HepG2 (cell line): ENCODE measurements around the gene DLG5. TPM values are rescaled to one million over a fixed set of nuclear protein-coding genes. Genes with fewer than 3 reads are reported as not detected.

Source experiments
- ATAC-seq: fragments of 200-7000 bp; cut with Tn5 transposase; 3 replicates; pipeline ENCODE4 v1.9.1; 2020; ENCODE audit warnings: mild to moderate bottlenecking, moderate library complexity
- BruUV-seq: library from RNA; stranded (reverse); fragments of 400-500 nt; replicated peaks from 2 replicates; lab custom pipeline; 2021; lab: Mats Ljungman, UMichigan
- CTCF ChIA-PET: fragments of 300-600 bp; formaldehyde crosslinking; extraction: SDS; loops from one replicate; lab custom pipeline; 2021; ENCODE audit warnings: low total read pairs, inconsistent platforms, low intra/inter-chr PET ratio; lab: Yijun Ruan, JAX
- POLR2A ChIA-PET: fragments of 350-600 bp; sonication (Branson Sonifier 250); formaldehyde crosslinking; loops from one replicate; lab custom pipeline; 2020; ENCODE audit warnings: antibody characterized with exemption, inconsistent platforms; lab: Yijun Ruan, JAX
- DNase-seq: peaks from one replicate; pipeline ENCODE4 v3.0.0-alpha.2; 2015; ENCODE audit warnings: low spot score
- FAIRE-seq: peaks from 3 replicates; lab custom pipeline; 2011; peaks lifted over from hg19 to GRCh38; lab: Jason Lieb, UNC
- H2AFZ ChIP-seq: one replicate; pipeline ENCODE4 v1.6.1; 2011; ENCODE audit warnings: low read length, inconsistent platforms
- H3K27ac ChIP-seq: fragments of 300-600 bp; 3 replicates; pipeline ENCODE4 v1.8.0; 2011; ENCODE audit warnings: mixed run types, mild to moderate bottlenecking, mixed read lengths, low read length, inconsistent platforms; ENCODE audit not compliant: insufficient read depth; ENCODE audit errors: extremely low read length
- H3K27me3 ChIP-seq, 2 experiments: fragments of 200-600 bp in 1 of 2; 2 replicates in 1 of 2; 3 replicates in 1 of 2; pipeline versions ENCODE4 v1.6.0 to v1.8.0; 2011; ENCODE audit warnings: low read length in 2 of 2, mild to moderate bottlenecking in 2 of 2, moderate library complexity in 2 of 2, inconsistent platforms in 1 of 2; ENCODE audit not compliant: insufficient read depth in 2 of 2, control insufficient read depth in 1 of 2
- H3K36me3 ChIP-seq, 2 experiments: fragments of 200-600 bp in 1 of 2; replicated peaks in 1 of 2; 2 replicates in 1 of 2; 3 replicates in 1 of 2; pipeline versions ENCODE4 v1.5.1 to v1.8.0; 2011; ENCODE audit warnings: low read length in 2 of 2, inconsistent platforms in 1 of 2; ENCODE audit not compliant: insufficient read depth in 2 of 2, control insufficient read depth in 1 of 2
- H3K4me1 ChIP-seq: 2 replicates; pipeline ENCODE4 v1.5.1; 2012; ENCODE audit warnings: low read length, inconsistent platforms; ENCODE audit not compliant: insufficient read depth
- H3K4me2 ChIP-seq: 2 replicates; pipeline ENCODE4 v1.6.0; 2011; ENCODE audit warnings: low read depth, low read length, inconsistent platforms
- H3K4me3 ChIP-seq, 3 experiments: fragments of 200-600 bp in 1 of 3; sonication (generic), shearing (Covaris generic) in 1 of 3; replicated peaks in 1 of 3; 2 replicates each; pipeline ENCODE4 v1.5.1; 2011 to 2016; ENCODE audit warnings: low read length in 3 of 3, inconsistent platforms in 2 of 3, low read depth in 2 of 3, mild to moderate bottlenecking in 2 of 3, control low read depth in 1 of 3, mixed read lengths in 1 of 3; ENCODE audit not compliant: insufficient read depth in 1 of 3
- H3K79me2 ChIP-seq: one replicate; pipeline ENCODE4 v1.6.1; 2011; ENCODE audit warnings: low read length, inconsistent platforms; ENCODE audit not compliant: insufficient read depth
- H3K9ac ChIP-seq: 2 replicates; pipeline ENCODE4 v1.6.0; 2011; ENCODE audit warnings: mild to moderate bottlenecking, low read depth, low read length, inconsistent platforms; ENCODE audit not compliant: insufficient read depth
- H3K9me3 ChIP-seq: 2 replicates; pipeline ENCODE4 v1.5.1; 2012; ENCODE audit warnings: mild to moderate bottlenecking, low read length
- H4K20me1 ChIP-seq: 2 replicates; pipeline ENCODE4 v1.6.0; 2011; ENCODE audit warnings: inconsistent platforms, mild to moderate bottlenecking, low read length, moderate library complexity; ENCODE audit not compliant: insufficient read depth
- CREM ChIP-seq, 2 experiments: sonication (generic) in 1 of 2; formaldehyde crosslinking in 1 of 2; IDR thresholded peaks; 2 replicates each; pipeline versions ENCODE4 v1.4.0 to v1.6.1; 2016 to 2020; ENCODE audit warnings: antibody characterized with exemption in 1 of 2, mild to moderate bottlenecking in 1 of 2, missing genetic modification reagents in 1 of 2
- ELF4 ChIP-seq: sonication (generic); formaldehyde crosslinking; IDR thresholded peaks from 2 replicates; pipeline ENCODE4 v1.5.0; 2020; ENCODE audit warnings: missing genetic modification reagents, mild to moderate bottlenecking, moderate library complexity, borderline replicate concordance
- GLI4 ChIP-seq: sonication (generic); formaldehyde crosslinking; IDR thresholded peaks from 2 replicates; pipeline ENCODE4 v1.5.1; 2020; ENCODE audit warnings: missing genetic modification reagents, mild to moderate bottlenecking, moderate library complexity, borderline replicate concordance
- GPN1 ChIP-seq: sonication (generic); formaldehyde crosslinking; IDR thresholded peaks from 2 replicates; pipeline ENCODE4 v1.5.1; 2020; ENCODE audit warnings: missing genetic modification reagents, borderline replicate concordance
- HNF4G ChIP-seq, 2 experiments: sonication (generic) in 1 of 2; formaldehyde crosslinking in 1 of 2; IDR thresholded peaks; 2 replicates each; pipeline versions ENCODE4 v1.4.0 to v1.6.1; 2011 to 2020; ENCODE audit warnings: borderline replicate concordance in 2 of 2, low read depth in 2 of 2, mild to moderate bottlenecking in 2 of 2, low read length in 1 of 2, missing genetic modification reagents in 1 of 2, moderate library complexity in 1 of 2
- KLF11 ChIP-seq: IDR thresholded peaks from 2 replicates; pipeline ENCODE4 v1.6.1; 2016; ENCODE audit warnings: missing compliant biosample characterization
- MZF1 ChIP-seq: sonication (generic); formaldehyde crosslinking; IDR thresholded peaks from 2 replicates; pipeline ENCODE4 v1.8.1; 2023; ENCODE audit warnings: mild to moderate bottlenecking, missing genetic modification reagents, borderline replicate concordance
- PBX3 ChIP-seq: sonication (generic); formaldehyde crosslinking; IDR thresholded peaks from 2 replicates; pipeline ENCODE4 v1.8.1; 2023; ENCODE audit warnings: missing genetic modification reagents, inconsistent platforms, borderline replicate concordance
- PLSCR1 ChIP-seq: sonication (generic); formaldehyde crosslinking; IDR thresholded peaks from 2 replicates; pipeline ENCODE4 v1.5.0; 2020; ENCODE audit warnings: missing genetic modification reagents, mild to moderate bottlenecking, borderline replicate concordance
- RFX5 ChIP-seq: IDR thresholded peaks from 2 replicates; pipeline ENCODE4 v1.6.1; 2011; ENCODE audit warnings: low read depth, low read length, improper control_type of control experiment
- SIN3A ChIP-seq: IDR thresholded peaks from 2 replicates; pipeline ENCODE4 v1.6.1; 2011; ENCODE audit warnings: low read depth, mild to moderate bottlenecking, control low read depth, low read length, borderline replicate concordance
- SMAD3 ChIP-seq: sonication (generic); formaldehyde crosslinking; IDR thresholded peaks from 2 replicates; pipeline ENCODE4 v1.4.0; 2020; ENCODE audit warnings: missing genetic modification reagents
- ZEB1 ChIP-seq: IDR thresholded peaks from 2 replicates; pipeline ENCODE4 v1.6.1; 2012; ENCODE audit warnings: mild to moderate bottlenecking, low read depth, inconsistent platforms; ENCODE audit not compliant: insufficient replicate concordance
- ZMYM4 ChIP-seq: sonication (generic); formaldehyde crosslinking; IDR thresholded peaks from 2 replicates; pipeline ENCODE4 v1.8.1; 2023; ENCODE audit warnings: mild to moderate bottlenecking, missing genetic modification reagents
- ZNF343 ChIP-seq: sonication (generic); formaldehyde crosslinking; IDR thresholded peaks from 2 replicates; pipeline ENCODE4 v1.4.0; 2020; ENCODE audit warnings: mild to moderate bottlenecking, missing genetic modification reagents
- ZNF382 ChIP-seq: sonication (generic); formaldehyde crosslinking; IDR thresholded peaks from 2 replicates; pipeline ENCODE4 v1.5.0; 2020; ENCODE audit warnings: missing genetic modification reagents, mild to moderate bottlenecking, borderline replicate concordance
- ZNF614 ChIP-seq: IDR thresholded peaks from 2 replicates; pipeline ENCODE4 v1.6.1; 2018; ENCODE audit warnings: missing biosample characterization, missing genetic modification reagents, inconsistent platforms, borderline replicate concordance
- ZNF674 ChIP-seq: sonication (generic); formaldehyde crosslinking; IDR thresholded peaks from 2 replicates; pipeline ENCODE4 v1.5.0; 2020; ENCODE audit warnings: low read depth, mild to moderate bottlenecking, missing genetic modification reagents
- ZNF75D ChIP-seq: sonication (generic); formaldehyde crosslinking; IDR thresholded peaks from 2 replicates; pipeline ENCODE4 v1.8.1; 2023; ENCODE audit warnings: missing genetic modification reagents, mild to moderate bottlenecking, borderline replicate concordance
- WGBS: methylation state at CpG from one replicate; pipeline ENCODE4 v1.1.6; 2017; ENCODE audit warnings: low lambda C conversion rate; 5-methylcytosine and 5-hydroxymethylcytosine counted together
- in situ Hi-C: cut with HindIII; loops from 2 replicates; pipeline ENCODE4 v1.10.0; 2017; ENCODE audit warnings: low pct_unique_long_range_greater_than_20kb; ENCODE audit not compliant: extremely low pct_ligation_motif_present
- intact Hi-C: fragments of 100-400 bp; cut with micrococcal nuclease; formaldehyde crosslinking; loops from one replicate; pipeline ENCODE4 v1.10.0; 2022; ENCODE audit not compliant: unreplicated experiment
- polyA plus RNA-seq, 8 experiments: library from polyadenylated mRNA; depleted of rRNA in 3 of 8; stranded (reverse) in 7 of 8; unstranded in 1 of 8; fragments of >200 nt; fragmentation: Illumina TruSeq in 4 of 8; extraction: Trizol in 4 of 8; gene quantifications; 2 replicates each; pipeline versions ENCODE4 v1.2.1 to v1.2.3, GENCODE V29; 2011 to 2016; ENCODE audit warnings: low read depth in 4 of 8, missing spikeins in 1 of 8, mixed read lengths in 1 of 8; ENCODE audit not compliant: insufficient read depth in 1 of 8
- total RNA-seq, 5 experiments: library from RNA; depleted of rRNA; stranded (reverse); fragments of >200 nt; fragmentation: Illumina TruSeq; extraction: Trizol; gene quantifications; 2 replicates each; pipeline ENCODE4 v1.2.3, GENCODE V29; 2016; ENCODE audit warnings: low read depth in 1 of 5
- TF ChIP-seq, protein P1 (sequence below): sonication (generic); formaldehyde crosslinking; IDR thresholded peaks from 2 replicates; pipeline ENCODE4 v1.8.1; 2022; ENCODE audit warnings: low read depth, mild to moderate bottlenecking, missing genetic modification reagents

DLG5 gene
- total and polyA plus RNA-seq, 2 of the 13 experiments (the other 11 are each of a cell fraction or from before 2014, with no cell fraction given), result 15.5 to 18.2 TPM

GRCh38 chr10:77863446-77863845, 63.1 kb downstream of the DLG5 start:
- no peak for FAIRE-seq
- in situ Hi-C loops (no loop called here), intact Hi-C loops (no loop called here)
- no TSS peak for BruUV-seq
- Histone ChIP-seq H3K79me2 (no peaks in the 10 kb centered on the region), H4K20me1 (no peaks in the 10 kb centered on the region), H3K9me3 (no peaks in the 10 kb centered on the region), H3K36me3 (peaks cover 15 to 29% of the 10 kb centered on the region in 2 experiments; a peak in 4 of 5 replicates), H3K27ac (no peak overlapping the region), H3K4me2 (no peak overlapping the region), H3K27me3 (no peaks in the 10 kb centered on the region), H2AFZ (no peak overlapping the region), H3K4me3 (no peak overlapping the region), H3K9ac (no peak overlapping the region), H3K4me1 (peaks cover 60% of the 10 kb centered on the region)
- no peak for TF ChIP-seq HNF4G (IDR thresholded peaks at IDR 0.05; ENCODE audit: borderline replicate concordance, low read depth, low read length)
- TF ChIP-seq HNF4G (CRISPR knock-in tag; IDR thresholded peaks at IDR 0.05; ENCODE audit: borderline replicate concordance, low read depth), result no peak
- no peak for TF ChIP-seq ZMYM4 (CRISPR knock-in tag)
- TF ChIP-seq KLF11 (CRISPR knock-in tag), result no peak
- TF ChIP-seq GPN1 (CRISPR knock-in tag), result no peak
- TF ChIP-seq, protein P1, sequence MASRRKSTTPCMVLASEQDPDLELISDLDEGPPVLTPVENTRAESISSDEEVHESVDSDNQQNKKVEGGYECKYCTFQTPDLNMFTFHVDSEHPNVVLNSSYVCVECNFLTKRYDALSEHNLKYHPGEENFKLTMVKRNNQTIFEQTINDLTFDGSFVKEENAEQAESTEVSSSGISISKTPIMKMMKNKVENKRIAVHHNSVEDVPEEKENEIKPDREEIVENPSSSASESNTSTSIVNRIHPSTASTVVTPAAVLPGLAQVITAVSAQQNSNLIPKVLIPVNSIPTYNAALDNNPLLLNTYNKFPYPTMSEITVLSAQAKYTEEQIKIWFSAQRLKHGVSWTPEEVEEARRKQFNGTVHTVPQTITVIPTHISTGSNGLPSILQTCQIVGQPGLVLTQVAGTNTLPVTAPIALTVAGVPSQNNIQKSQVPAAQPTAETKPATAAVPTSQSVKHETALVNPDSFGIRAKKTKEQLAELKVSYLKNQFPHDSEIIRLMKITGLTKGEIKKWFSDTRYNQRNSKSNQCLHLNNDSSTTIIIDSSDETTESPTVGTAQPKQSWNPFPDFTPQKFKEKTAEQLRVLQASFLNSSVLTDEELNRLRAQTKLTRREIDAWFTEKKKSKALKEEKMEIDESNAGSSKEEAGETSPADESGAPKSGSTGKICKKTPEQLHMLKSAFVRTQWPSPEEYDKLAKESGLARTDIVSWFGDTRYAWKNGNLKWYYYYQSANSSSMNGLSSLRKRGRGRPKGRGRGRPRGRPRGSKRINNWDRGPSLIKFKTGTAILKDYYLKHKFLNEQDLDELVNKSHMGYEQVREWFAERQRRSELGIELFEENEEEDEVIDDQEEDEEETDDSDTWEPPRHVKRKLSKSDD, result no peak
- TF ChIP-seq ZEB1, result no peak
- TF ChIP-seq SIN3A, result no peak
- no peak for TF ChIP-seq ZNF343 (CRISPR knock-in tag)
- no peak for TF ChIP-seq ZNF674 (CRISPR knock-in tag)
- no peak for TF ChIP-seq PLSCR1 (CRISPR knock-in tag)
- TF ChIP-seq ELF4 (CRISPR knock-in tag), result no peak
- TF ChIP-seq ZNF75D (CRISPR knock-in tag), result no peak
- TF ChIP-seq GLI4, result no peak
- TF ChIP-seq RFX5, result no peak
- TF ChIP-seq PBX3 (CRISPR knock-in tag), result no peak
- TF ChIP-seq ZNF382 (CRISPR knock-in tag), result no peak
- TF ChIP-seq ZNF614, result no peak
- TF ChIP-seq SMAD3 (CRISPR knock-in tag), result no peak
- TF ChIP-seq CREM (IDR thresholded peaks at IDR 0.05), result no peak
- TF ChIP-seq CREM (CRISPR knock-in tag; IDR thresholded peaks at IDR 0.05), result no peak
- no peak for TF ChIP-seq MZF1
- no peak for ATAC-seq
- DNase-seq, result no peak
- WGBS, result 100% methylated on average over 1 of the region's 1 CpG
- CTCF ChIA-PET, result no interaction called here
- POLR2A ChIA-PET, result no interaction called here
